Measurements from ENCODE around the gene ALOX12B.
A peak's percentile ranks its signal among the peaks of the same experiment; 100 is the strongest.
"Not testable (repeated sequence)": the region's sequence is repeated elsewhere in the genome, so short reads cannot be mapped to it uniquely, and the experiment has no call there.

Gene ALOX12B

GRCh38 chr17:8063761-8064534, 23.6 kb downstream of the ALOX12B start:
- FAIRE-seq: no peak

GRCh38 chr17:8062807-8063483, 24.6 kb downstream of the ALOX12B start:
- FAIRE-seq: no peak

- FAIRE-seq: no peak
These were observed 25.1 kb downstream of the ALOX12B start for GRCh38 chr17:8062435-8062806.

- FAIRE-seq: not testable (repeated sequence)
These were observed 25.7 kb downstream of the ALOX12B start for GRCh38 chr17:8061851-8062250.

GRCh38 chr17:8060274-8060673, 27.2 kb downstream of the ALOX12B start:
- peak; percentile 95 for FAIRE-seq

GRCh38 chr17:8059131-8059530, 28.4 kb downstream of the ALOX12B start:
- no peak for FAIRE-seq

- FAIRE-seq: peak; percentile 84
These were observed 29.8 kb downstream of the ALOX12B start for GRCh38 chr17:8057691-8058114.

GRCh38 chr17:8056976-8057625, 30.4 kb downstream of the ALOX12B start:
- no peak for FAIRE-seq

GRCh38 chr17:8056232-8056975, 31.1 kb downstream of the ALOX12B start:
- FAIRE-seq: peak; percentile 13

GRCh38 chr17:8055851-8056231, 31.7 kb downstream of the ALOX12B start:
- FAIRE-seq: no peak

GRCh38 chr17:8053600-8053999, 33.9 kb downstream of the ALOX12B start:
- FAIRE-seq: no peak

GRCh38 chr17:8052256-8053252, 35.0 kb downstream of the ALOX12B start:
- FAIRE-seq: no peak

GRCh38 chr17:8051831-8052230, 35.7 kb downstream of the ALOX12B start:
- no peak for FAIRE-seq

- FAIRE-seq: no peak
These were observed 38.8 kb downstream of the ALOX12B start for GRCh38 chr17:8048736-8049135.

GRCh38 chr17:8048236-8048635, 39.3 kb downstream of the ALOX12B start:
- FAIRE-seq: no peak

- no peak for FAIRE-seq
These were observed 39.8 kb downstream of the ALOX12B start for GRCh38 chr17:8047769-8048110.

- FAIRE-seq: no peak
These were observed 40.4 kb downstream of the ALOX12B start for GRCh38 chr17:8046929-8047768.

- FAIRE-seq: no peak
These were observed 41.1 kb downstream of the ALOX12B start for GRCh38 chr17:8046306-8046928.

- no peak for FAIRE-seq
These were observed 42.4 kb downstream of the ALOX12B start for GRCh38 chr17:8044819-8045810.

All from islet of Langerhans (tissue), 1 donor.